ENCODE measurements around the gene C15orf39.
"Not testable (repeated sequence)": the region's sequence is repeated elsewhere in the genome, so short reads cannot be mapped to it uniquely, and the experiment has no call there.

C15orf39 gene

GRCh38 chr15:75212200-75212858 lies 10.6 kb downstream of the C15orf39 start:
- no peak for DNase-seq (ENCODE audit: low spot score)

GRCh38 chr15:75213212-75213767 lies 11.6 kb downstream of the C15orf39 start:
- DNase-seq (ENCODE audit: low spot score): no peak

DNA sequence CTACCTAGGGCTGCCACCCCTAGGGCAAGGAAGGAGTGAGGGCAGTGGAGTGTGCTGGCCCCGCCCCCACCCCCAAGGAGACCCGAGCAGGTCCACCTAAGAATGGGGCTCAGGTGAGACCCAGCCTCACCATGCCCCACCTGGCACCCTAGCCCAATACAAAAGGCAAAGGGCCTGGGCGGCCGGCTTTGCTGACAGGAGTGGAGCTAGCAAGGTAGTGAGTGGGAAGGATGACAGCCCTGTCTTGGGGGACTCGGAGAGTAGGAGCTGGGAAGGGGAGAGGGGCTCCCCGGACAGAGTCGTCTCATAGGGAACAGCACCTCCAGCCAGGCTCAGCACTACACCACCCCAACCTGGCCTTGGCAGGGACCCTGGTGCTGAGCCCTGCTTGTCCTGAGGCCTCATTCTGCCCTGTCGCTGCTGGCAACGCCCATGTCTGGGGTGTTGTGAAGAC lies 12.1 kb downstream of the C15orf39 start:
- no peak for DNase-seq (ENCODE audit: low spot score)

GRCh38 chr15:75214293-75215096 lies 12.8 kb downstream of the C15orf39 start:
- no peak for DNase-seq (ENCODE audit: low spot score)

GRCh38 chr15:75215107-75216004 lies 13.7 kb downstream of the C15orf39 start:
- no peak for DNase-seq (ENCODE audit: low spot score)

DNA sequence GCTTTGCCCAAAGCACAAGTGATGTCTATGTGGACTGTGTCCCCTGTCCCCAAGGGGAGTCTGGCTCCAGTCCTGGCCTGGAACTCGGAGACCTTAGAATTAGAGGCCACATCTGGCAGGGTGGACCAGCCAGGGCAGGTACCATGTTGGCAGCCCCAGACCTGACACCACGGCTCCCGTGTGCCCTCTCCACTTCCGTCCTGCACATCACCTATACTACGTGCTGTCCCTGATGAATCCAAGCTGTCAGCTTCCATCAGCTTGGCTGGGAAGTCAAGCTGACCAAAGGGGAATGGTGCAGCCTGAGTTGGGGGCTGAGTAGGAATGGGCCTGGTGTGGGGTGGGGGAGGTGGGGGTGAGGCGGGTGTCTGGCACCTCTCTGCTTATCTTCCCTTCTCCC lies 15.3 kb downstream of the C15orf39 start:
- DNase-seq (ENCODE audit: low spot score): no peak

GRCh38 chr15:75217574-75217973 lies 15.9 kb downstream of the C15orf39 start:
- DNase-seq (ENCODE audit: low spot score): not testable (repeated sequence)

DNA sequence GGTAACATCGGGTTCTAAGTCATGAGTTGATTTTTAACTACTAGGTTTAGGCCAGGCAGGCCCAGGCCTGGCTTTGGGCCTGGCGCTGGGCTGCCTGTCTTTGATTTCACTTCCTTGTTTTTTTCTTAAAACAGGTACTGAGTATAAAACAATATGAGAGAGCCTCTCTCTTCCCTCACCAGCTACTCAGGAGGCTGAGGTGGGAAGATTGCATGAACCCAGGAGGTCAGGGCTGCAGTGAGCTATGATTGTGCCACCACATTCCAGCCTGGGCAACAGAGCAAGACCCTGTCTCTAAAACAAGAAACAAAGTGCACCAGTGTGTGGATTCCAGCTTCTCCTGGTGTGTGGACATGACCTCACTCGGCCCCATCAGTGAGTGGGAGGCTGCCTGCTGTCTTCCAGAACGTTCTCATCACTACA lies 17.8 kb downstream of the C15orf39 start:
- DNase-seq (ENCODE audit: low spot score): not testable (repeated sequence)

GRCh38 chr15:75223688-75224087 lies 22.0 kb downstream of the C15orf39 start:
- DNase-seq (ENCODE audit: low spot score): no peak

GRCh38 chr15:75224281-75224680 lies 22.6 kb downstream of the C15orf39 start:
- no peak for DNase-seq (ENCODE audit: low spot score)

DNA sequence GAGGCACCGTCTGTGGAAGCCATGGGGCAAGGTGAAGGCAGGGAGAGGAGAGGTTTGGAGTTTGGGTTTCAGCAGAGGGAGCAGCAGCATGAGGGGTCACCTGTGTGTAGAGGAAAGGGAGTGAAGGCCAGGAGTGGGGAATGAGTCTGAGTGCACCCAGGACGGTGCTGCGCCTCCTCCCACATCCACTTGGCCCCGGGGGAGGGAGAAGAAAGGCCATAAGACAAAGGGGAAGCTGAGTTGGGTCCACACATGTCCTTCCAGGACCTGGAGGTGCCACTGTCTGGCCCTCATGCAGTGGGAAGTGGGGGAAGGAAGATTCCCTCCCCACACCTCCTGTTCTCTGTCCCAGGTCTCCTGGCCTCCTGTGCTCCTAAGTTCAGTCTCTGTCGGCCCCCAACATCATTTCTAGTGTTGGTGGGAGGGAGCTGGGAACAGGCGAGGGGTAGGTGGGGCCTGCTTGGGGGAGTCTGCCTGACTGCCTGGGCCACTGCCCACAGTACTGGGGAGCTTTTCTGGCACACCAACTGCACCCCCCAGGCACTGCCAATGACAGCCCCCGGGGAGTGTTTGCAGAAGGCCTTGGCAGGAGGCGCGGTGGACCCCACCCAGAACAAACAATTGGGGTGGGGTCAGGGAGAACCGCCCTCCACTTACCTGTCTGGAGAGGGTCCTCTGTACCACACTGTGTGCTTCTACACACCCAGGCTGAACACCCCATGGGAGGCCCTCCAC lies 23.6 kb downstream of the C15orf39 start:
- DNase-seq (ENCODE audit: low spot score): not testable (repeated sequence)

- no peak for DNase-seq (ENCODE audit: low spot score)
Measured at GRCh38 chr15:75225951-75226732, 24.5 kb downstream of the C15orf39 start.

DNA sequence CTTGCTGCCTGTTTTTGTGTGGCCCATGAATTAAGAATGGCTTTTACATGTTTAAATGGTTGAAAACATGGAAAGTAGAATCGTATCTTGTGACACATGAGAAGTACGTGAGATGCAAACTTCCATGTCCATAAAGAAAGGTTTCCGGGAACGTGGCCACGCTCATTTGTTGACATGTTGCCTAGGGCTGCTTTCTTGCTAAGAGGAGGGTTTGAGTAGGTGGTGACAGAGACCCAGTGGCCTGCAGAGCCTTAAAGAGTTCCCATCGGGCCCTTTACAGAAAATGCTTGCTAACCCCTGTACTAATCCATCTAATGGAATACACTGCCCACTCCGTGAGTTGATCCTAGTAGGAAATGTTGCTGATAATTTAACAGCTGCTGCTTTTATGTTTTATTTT lies 25.4 kb downstream of the C15orf39 start:
- not testable (repeated sequence) for DNase-seq (ENCODE audit: low spot score)

- no peak for DNase-seq (ENCODE audit: low spot score)
Measured at GRCh38 chr15:75227663-75228280, 26.1 kb downstream of the C15orf39 start.

- no peak for DNase-seq (ENCODE audit: low spot score)
Measured at GRCh38 chr15:75228787-75229186, 27.1 kb downstream of the C15orf39 start.

GRCh38 chr15:75229191-75230015 lies 27.7 kb downstream of the C15orf39 start:
- no peak for DNase-seq (ENCODE audit: low spot score)

DNA sequence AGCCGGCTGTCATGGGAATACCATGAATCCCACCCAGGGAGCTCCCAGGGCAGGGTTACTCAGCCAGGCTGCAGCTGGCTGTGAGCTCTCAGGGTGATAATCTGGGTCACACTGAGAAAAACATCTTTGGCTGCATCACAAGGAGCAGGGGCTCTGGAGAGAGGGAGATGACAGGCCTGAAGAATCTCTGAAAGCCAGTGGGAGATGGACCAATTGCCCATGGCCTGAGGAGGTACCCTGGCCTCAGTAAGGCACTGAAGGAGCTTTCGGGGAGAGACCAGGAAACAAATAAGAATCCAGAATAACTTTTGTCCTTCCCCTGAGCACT lies 28.3 kb downstream of the C15orf39 start:
- DNase-seq (ENCODE audit: low spot score): no peak

DNA sequence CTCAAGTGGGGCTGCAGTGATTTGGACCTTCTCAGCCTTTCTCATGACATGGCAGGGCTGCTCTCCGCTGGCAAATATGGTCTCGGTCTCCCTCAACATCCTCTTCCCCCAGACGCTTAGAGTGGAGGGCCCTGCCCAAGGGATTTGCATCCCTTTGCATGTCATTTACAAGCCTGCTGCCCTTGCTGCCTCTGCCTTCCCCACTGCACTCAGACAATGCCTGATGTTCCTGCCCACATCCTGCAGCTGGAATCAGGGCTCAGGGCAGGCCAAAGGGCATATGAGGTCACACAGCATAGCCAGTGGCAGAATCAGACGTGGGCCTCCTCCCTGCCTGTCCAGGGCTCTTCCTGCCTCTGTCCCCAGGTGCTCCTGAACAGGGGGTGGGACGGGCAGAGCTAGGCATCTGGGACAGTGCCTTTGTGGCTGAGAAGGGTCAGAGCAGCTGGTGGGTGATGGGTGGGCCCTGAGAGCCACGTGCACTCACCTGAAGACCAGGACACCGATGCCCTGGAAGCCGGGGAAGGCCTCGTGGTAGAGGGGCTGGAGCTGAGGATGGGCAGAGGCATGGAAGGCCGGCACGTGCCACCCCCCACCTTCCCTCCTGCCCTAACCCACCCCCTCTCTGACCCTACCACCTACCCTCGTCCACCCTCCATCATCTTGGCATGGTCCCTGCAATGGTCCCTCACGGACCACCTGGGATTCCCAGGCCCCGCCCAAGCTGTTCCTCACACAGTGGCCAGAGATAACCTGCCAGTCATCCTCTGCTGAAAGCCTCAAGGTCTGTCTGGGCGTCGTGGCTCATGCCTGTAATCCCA lies 29.1 kb downstream of the C15orf39 start:
- DNase-seq (ENCODE audit: low spot score): peak; percentile 49

All from kidney capillary endothelial cell (primary cell).